ENCODE measurements around the gene ANKFN1. TPM values are rescaled to one million over a fixed set of nuclear protein-coding genes. Genes with fewer than 3 reads are reported as not detected.

Gene ANKFN1
- total and polyA plus RNA-seq, 8 donors, result 0.05 to 0.20 (median 0.12) TPM; not detected in 4

DNA sequence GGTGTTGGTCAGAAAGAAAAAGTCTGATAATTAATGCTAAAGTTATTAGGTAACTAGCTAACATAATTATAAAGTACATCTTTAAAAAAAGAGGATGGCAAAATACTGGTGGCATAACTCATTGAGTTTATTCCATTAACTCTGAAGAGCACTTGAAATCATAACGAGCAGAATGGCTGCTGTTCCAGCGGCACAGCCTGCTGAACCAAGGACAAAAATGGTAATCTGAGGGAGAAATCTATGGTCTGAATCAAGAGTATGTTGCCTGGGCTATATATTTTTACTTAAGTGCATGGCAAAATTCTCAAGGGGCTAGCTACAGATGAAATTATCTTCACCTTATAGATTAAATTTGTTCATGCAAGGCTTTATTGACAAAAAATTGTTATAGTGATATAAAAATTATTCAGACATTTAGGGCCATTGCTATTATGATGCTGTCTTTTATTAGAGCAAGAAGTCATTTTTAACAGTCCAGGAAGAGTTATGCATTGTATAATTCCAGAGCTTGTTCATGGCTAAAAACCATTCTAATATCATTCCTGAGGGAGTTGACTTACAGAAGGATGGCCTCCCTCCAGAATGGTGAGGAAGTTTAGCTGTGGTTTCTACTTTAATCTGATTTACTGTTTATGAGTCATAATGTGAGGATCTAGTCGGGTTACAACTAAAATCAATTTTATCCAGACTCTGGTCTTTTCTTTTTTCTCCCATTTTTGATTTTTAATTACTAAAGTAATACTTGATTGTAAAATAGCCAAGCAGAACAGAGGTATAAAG, 41.4 kb upstream of the ANKFN1 start:
- ATAC-seq, result peak in 2 of 4 donors; percentile 19 to 46
- peak; percentile 81 for FAIRE-seq
- Histone ChIP-seq H3K27me3 (no peaks in the 10 kb centered on the region), H3K27ac (no peak overlapping the region), H3K4me1 (peaks cover 0 to 6% (median 0%) of the 10 kb centered on the region in 3 donors), H3K36me3 (no peaks in the 10 kb centered on the region), H3K4me3 (no peak overlapping the region), H3K9me3 (no peaks in the 10 kb centered on the region)
- intact Hi-C loops (cut with DNase I), result no loop called here
- TF ChIP-seq, protein P1, sequence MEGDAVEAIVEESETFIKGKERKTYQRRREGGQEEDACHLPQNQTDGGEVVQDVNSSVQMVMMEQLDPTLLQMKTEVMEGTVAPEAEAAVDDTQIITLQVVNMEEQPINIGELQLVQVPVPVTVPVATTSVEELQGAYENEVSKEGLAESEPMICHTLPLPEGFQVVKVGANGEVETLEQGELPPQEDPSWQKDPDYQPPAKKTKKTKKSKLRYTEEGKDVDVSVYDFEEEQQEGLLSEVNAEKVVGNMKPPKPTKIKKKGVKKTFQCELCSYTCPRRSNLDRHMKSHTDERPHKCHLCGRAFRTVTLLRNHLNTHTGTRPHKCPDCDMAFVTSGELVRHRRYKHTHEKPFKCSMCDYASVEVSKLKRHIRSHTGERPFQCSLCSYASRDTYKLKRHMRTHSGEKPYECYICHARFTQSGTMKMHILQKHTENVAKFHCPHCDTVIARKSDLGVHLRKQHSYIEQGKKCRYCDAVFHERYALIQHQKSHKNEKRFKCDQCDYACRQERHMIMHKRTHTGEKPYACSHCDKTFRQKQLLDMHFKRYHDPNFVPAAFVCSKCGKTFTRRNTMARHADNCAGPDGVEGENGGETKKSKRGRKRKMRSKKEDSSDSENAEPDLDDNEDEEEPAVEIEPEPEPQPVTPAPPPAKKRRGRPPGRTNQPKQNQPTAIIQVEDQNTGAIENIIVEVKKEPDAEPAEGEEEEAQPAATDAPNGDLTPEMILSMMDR (IDR thresholded peaks at IDR 0.05), result no peak
- WGBS, 2 donors, result 47 to 54% methylated on average over 3 of the region's 3 CpGs
- DNase-seq, result no peak

DNA sequence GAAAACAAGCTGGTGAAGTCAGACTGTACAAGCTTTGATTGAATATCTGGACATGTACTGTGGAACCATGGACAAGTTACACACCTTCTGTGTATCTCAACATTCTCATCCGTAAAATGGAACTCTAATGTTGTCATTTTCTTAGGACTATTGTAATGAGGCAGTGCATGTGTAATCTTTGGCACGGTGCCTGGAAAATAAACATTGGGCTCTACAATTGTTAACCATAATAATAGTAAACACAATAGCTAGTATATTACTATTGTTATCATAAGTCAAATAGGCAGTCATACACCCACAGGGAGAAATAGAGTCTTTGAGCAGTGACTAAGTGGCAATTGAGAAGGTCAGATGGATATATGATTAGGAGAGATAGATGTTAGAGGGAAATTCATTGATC, 39.8 kb upstream of the ANKFN1 start:
- ATAC-seq (no peak), DNase-seq (no peak), FAIRE-seq (no peak)
- Histone ChIP-seq H3K36me3 (no peaks in the 10 kb centered on the region), H3K27me3 (no peaks in the 10 kb centered on the region), H3K27ac (no peak overlapping the region), H3K9me3 (no peaks in the 10 kb centered on the region), H3K4me1 (peaks cover 0 to 5% (median 0%) of the 10 kb centered on the region in 3 donors), H3K4me3 (no peak overlapping the region)
- TF ChIP-seq, protein P1 (IDR thresholded peaks at IDR 0.05), result no peak
- intact Hi-C loops (cut with DNase I), result no loop called here
- 19 to 27% methylated on average over 2 of the region's 2 CpGs for WGBS, 2 donors

DNA sequence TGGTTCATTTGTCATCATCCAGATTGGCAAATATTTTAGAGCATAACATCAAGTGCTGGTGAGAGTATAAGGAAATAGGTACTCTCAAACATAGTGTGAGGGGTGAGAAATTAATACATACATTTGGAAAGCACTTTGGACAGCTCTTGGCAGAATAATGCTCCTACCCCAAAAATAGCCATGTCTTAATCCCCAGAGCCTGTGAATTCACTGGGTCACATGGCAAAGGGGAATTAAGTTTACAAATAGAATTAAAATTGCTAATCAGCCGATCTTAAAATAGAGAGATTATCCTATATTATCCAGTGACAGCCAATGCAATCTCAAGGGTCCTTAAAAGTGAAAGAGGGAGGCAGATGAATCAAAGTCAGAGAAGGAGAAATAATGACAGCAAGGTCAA, 38.8 kb upstream of the ANKFN1 start:
- H3K4me3 ChIP-seq, result no peak overlapping the region
- no peaks in the 10 kb centered on the region for H3K36me3 ChIP-seq
- TF ChIP-seq, protein P1 (IDR thresholded peaks at IDR 0.05), result no peak
- no peak for ATAC-seq
- 61 to 77% methylated on average over 1 of the region's 1 CpG for WGBS, 2 donors
- no peaks in the 10 kb centered on the region for H3K4me1 ChIP-seq
- no peaks in the 10 kb centered on the region for H3K9me3 ChIP-seq
- no peak overlapping the region for H3K27ac ChIP-seq
- FAIRE-seq, result no peak
- H3K27me3 ChIP-seq, result no peaks in the 10 kb centered on the region
- DNase-seq, result no peak
- intact Hi-C loops (cut with DNase I), result no loop called here

DNA sequence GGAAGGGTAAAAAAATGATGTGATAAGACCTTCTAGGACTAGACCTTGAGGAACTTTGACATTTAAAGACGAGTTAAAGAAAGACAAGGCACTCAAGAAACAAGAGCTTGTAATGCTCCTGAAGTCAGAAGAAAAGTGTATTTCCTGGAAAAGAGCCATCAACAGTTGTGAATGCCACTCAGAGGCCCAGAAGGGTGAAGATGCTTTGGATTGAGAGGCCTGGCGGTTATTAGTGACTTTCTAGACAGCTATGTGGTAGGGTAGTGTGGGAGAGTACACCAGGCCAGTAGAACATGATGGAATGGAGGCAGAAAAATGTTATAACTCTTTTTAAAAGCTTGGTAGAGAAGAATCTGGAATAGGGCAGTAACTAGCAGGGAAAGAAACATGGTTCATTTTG, 34.1 kb upstream of the ANKFN1 start:
- no peak for ATAC-seq
- WGBS, 2 donors, result 45 to 54% methylated on average over 2 of the region's 2 CpGs
- H3K9me3 ChIP-seq, result no peaks in the 10 kb centered on the region
- DNase-seq, result no peak
- TF ChIP-seq, protein P1 (IDR thresholded peaks at IDR 0.05), result no peak
- H3K4me3 ChIP-seq, result no peak overlapping the region
- no peaks in the 10 kb centered on the region for H3K27me3 ChIP-seq
- no peaks in the 10 kb centered on the region for H3K36me3 ChIP-seq
- intact Hi-C loops (cut with DNase I), result no loop called here
- H3K4me1 ChIP-seq, result no peaks in the 10 kb centered on the region
- no peak for FAIRE-seq
- H3K27ac ChIP-seq, result no peak overlapping the region

DNA sequence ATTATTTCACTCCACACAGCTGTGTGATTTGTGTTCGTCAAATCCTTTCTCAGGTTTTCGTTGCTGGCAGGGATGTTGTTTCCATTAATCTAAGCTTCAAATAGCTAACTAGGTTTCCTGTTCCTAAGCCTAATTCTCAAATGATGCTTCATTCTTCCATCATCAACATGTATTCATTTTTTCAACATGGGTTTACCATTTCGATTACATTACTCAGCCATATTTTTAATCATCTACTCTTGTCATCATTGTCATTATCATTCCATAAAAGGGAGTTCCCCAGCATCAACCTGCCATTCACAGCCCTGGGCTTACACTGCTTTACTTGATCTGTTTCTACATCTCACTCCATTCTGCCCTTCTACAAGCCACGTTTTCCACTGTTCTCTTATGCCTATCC, 33.3 kb upstream of the ANKFN1 start:
- no peaks in the 10 kb centered on the region for H3K27me3 ChIP-seq

More for the DNA sequence above, 33.3 kb upstream of the ANKFN1 start:
- Histone ChIP-seq H3K27ac (no peak overlapping the region), H3K4me3 (no peak overlapping the region), H3K36me3 (no peaks in the 10 kb centered on the region), H3K4me1 (no peaks in the 10 kb centered on the region), H3K9me3 (no peaks in the 10 kb centered on the region)
- FAIRE-seq (no peak), DNase-seq (no peak), ATAC-seq (no peak)
- intact Hi-C loops (cut with DNase I), result no loop called here
- TF ChIP-seq, protein P1 (IDR thresholded peaks at IDR 0.05), result no peak
- 47 to 56% methylated on average over 4 of the region's 4 CpGs for WGBS, 2 donors
